ENCODE results near the gene WWOX.

DNA sequence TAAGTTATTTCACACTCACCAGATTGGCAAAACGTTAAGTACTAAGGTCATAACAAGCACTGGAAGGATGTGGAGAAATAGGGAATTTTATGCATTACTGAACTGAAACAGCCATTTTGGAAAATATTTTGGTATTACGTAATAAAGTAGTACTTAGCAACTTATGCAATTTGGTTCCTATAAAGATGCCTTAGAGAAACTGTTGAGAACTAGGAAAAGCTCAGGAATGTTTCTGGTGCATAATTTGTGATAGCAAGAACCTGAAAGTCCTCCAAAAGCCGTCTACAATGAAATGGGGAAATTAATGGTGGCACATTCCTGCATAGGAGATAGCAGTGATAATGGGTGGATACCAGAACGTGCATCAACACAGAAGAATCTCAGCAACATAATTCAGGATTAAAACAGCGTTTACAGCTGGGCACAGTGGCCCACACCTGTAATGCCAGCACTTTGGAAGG is 472.5 kb downstream of the WWOX start:
- no peak for TF ChIP-seq EZH2 (IDR thresholded peaks at IDR 0.05; ENCODE audit: insufficient read depth, low read length)
- TF ChIP-seq, protein P1, sequence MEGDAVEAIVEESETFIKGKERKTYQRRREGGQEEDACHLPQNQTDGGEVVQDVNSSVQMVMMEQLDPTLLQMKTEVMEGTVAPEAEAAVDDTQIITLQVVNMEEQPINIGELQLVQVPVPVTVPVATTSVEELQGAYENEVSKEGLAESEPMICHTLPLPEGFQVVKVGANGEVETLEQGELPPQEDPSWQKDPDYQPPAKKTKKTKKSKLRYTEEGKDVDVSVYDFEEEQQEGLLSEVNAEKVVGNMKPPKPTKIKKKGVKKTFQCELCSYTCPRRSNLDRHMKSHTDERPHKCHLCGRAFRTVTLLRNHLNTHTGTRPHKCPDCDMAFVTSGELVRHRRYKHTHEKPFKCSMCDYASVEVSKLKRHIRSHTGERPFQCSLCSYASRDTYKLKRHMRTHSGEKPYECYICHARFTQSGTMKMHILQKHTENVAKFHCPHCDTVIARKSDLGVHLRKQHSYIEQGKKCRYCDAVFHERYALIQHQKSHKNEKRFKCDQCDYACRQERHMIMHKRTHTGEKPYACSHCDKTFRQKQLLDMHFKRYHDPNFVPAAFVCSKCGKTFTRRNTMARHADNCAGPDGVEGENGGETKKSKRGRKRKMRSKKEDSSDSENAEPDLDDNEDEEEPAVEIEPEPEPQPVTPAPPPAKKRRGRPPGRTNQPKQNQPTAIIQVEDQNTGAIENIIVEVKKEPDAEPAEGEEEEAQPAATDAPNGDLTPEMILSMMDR (IDR thresholded peaks at IDR 0.05; ENCODE audit: insufficient read depth, low read depth, low read length), result no peak
